MV-4-11 (cell line): Measurements from ENCODE around the gene SMCHD1.
"Not testable (repeated sequence)": the region's sequence is repeated elsewhere in the genome, so short reads cannot be mapped to it uniquely, and the experiment has no call there.

Experiments used
- DNase-seq: peaks from one replicate; lab custom pipeline; 2025; lab: John Stamatoyannopoulos, UW

SMCHD1 gene

DNA sequence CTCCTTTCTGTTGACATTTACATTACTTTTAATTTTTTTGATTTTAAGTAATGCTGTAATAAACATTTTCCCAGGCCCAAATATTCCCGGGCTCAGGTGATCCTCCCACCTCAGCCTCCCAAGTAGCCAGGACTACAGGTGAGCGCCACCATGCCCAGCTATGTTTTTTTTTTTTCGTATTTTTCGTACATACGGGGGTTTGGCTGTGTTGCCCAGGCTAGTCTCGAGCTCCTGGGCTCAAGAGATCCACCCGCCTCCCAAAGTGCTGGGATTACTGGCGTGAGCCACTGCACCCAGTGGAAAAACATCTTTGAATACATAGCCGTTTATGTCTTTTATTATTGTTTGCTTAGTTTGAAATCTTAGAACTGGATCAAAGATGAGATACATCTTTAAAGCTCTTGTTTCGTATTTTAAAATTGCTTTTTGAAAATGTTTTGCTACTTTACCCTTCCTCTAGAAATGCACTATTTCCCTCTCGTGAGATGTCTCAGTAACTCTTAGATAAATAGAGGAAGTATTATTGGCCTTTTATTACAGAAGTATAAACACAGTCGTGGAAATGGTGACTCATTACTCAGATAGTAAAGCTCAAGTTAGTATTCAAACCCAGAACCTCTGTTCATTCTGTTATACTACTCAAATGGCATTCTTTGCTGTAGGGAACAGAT lies 2.4 kb downstream of the SMCHD1 start:
- DNase-seq = peak; percentile 88

DNA sequence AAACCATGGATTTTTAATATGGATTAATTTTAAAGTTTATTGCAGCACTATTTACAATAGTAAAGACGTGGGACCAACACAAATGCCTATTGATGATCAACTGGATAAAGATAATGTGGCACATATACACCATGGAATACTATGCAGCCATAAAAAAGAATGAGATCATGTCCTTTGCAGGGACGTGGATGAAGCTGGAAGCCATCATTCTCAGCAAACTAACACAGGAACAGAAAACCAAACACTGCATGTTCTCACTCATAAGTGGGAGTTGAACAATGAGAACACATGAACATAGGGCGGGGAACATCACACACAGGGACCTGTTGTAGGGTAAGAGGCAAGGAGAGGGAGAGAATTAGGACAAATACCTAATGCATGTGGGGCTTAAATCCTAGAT lies 5.3 kb downstream of the SMCHD1 start:
- DNase-seq = not testable (repeated sequence)

- DNase-seq = not testable (repeated sequence)
Measured at GRCh38 chr18:2662288-2662687, 6.8 kb downstream of the SMCHD1 start.

GRCh38 chr18:2662990-2663389 lies 7.5 kb downstream of the SMCHD1 start:
- DNase-seq = no peak

- no peak for DNase-seq
Measured at GRCh38 chr18:2672410-2672809, 16.9 kb downstream of the SMCHD1 start.

GRCh38 chr18:2672872-2673271 lies 17.3 kb downstream of the SMCHD1 start:
- DNase-seq = no peak

- not testable (repeated sequence) for DNase-seq
Measured at GRCh38 chr18:2678933-2679332, 23.4 kb downstream of the SMCHD1 start.

GRCh38 chr18:2680216-2680792 lies 24.8 kb downstream of the SMCHD1 start:
- no peak for DNase-seq

- no peak for DNase-seq
Measured at GRCh38 chr18:2681993-2682603, 26.6 kb downstream of the SMCHD1 start.

- no peak for DNase-seq
Measured at GRCh38 chr18:2683055-2683454, 27.5 kb downstream of the SMCHD1 start.

DNA sequence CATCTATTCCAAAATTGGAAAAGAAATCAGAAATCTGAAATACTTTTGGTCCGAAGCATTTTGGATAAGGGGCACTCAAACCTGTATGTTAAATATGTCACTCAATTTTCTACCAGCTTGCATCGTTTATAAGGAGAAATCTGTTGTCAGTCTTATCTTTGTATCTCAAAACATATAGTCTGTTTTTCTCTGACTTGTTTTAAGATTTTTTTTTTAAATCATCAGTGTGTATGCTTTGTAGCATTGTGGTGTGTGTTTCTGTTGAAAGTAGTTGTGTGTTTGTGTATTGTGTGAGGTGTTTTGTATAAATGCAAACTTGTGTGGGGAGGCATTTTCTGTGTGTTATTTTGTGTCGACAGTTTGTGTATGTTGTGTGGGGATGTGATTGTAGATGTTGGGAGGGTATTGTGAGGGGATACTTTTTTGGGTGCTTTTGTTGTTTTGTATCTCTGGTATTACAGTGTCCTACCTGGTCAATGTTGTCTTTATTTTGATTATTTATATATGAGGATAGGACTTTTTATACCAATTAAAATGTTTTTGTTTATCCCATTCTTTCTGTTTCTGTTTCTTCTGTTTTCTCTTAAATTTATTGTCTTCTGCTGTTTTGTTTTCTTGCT lies 30.9 kb downstream of the SMCHD1 start:
- no peak for DNase-seq

DNA sequence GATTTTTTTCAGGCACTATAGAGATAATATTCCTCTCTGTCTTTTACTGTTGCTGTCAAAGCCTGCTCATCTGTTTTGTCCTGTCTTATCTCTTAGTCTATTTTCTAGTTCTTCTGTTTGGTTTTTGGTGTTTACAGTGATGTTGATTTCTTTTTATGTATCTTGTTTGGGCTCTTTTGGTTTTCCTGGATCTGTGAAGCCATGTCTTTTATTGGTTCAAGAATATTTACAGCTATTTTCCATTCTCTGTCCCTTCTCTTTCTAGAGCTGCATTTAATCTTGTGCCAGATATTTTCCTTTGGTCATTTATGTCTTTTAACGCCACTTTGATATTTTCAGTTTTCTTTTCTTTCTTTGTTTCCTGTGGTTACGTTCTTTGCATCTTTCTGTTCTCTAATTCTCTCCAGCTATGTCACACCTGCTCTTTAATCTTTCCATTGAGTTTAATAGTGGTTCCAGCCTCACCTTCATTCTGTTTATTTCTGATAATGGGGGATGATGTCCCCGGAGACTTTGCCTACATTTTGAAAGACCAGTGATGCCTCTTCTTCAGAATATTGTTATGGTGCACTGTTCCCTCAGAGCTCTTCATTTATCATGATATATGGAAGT lies 32.0 kb downstream of the SMCHD1 start:
- no peak for DNase-seq

DNA sequence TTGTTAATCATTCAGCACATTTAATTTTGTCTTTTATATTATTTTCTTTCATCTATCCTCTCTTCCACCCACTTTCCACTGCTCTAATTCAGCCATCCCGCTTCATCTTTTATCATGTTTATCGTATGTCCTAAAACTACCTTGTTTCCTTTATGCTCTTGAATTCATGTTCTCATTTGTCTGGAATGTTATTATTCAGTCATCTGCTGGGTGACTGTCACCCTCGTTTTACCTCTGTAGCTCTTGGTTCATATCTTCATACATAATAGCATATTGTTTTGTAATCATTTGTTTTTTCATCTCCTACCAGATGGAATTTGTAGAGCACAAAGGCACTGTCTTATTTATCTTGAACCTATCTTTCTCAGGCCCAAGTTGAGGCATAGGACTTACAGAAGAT lies 37.0 kb downstream of the SMCHD1 start:
- DNase-seq = no peak

- no peak for DNase-seq
Measured at GRCh38 chr18:2697184-2697583, 41.7 kb downstream of the SMCHD1 start.

- no peak for DNase-seq
Measured at GRCh38 chr18:2699001-2699400, 43.5 kb downstream of the SMCHD1 start.

GRCh38 chr18:2704541-2704940 lies 49.0 kb downstream of the SMCHD1 start:
- no peak for DNase-seq

DNA sequence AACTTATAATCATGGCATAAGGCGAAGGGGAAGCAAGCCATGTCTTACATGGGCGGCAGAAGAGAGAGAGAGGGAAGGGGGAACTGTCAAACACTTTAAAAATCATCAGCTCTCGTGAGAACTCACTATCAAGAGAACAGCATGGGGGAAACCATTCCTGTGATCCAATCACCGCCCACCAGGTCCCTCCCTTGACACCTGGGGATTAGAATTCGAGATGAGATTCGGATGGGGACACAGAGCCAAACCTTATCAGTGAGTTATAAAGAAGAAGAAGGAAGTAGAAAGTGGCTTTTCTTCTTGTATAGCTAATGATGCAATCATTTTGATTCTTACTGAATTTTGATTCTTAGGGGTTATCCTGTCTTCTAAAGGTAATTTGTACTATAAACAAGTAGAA lies 51.4 kb downstream of the SMCHD1 start:
- DNase-seq = peak; percentile 49

GRCh38 chr18:2707551-2708168 lies 52.1 kb downstream of the SMCHD1 start:
- DNase-seq = no peak

GRCh38 chr18:2709316-2709715 lies 53.8 kb downstream of the SMCHD1 start:
- DNase-seq = no peak

- DNase-seq = no peak
Measured at GRCh38 chr18:2714140-2714539, 58.6 kb downstream of the SMCHD1 start.

- no peak for DNase-seq
Measured at GRCh38 chr18:2715990-2716389, 60.5 kb downstream of the SMCHD1 start.
